GM23248 (cell line): ENCODE measurements around the gene ZMYM2.

Experiments
- EZH2 ChIP-seq: fragments of 200-600 bp; sonication (generic); IDR thresholded peaks from 2 replicates; pipeline ENCODE4 v1.6.1; 2018; ENCODE audit warnings: antibody characterized with exemption, mild to moderate bottlenecking; ENCODE audit not compliant: insufficient read depth, poor library complexity, severe bottlenecking
- EZH2phosphoT487 ChIP-seq: fragments of 200-600 bp; sonication (generic); IDR thresholded peaks from 2 replicates; pipeline ENCODE4 v1.6.1; 2018; ENCODE audit warnings: antibody characterized with exemption, moderate library complexity, mild to moderate bottlenecking, low read depth; ENCODE audit not compliant: insufficient read depth

DNA sequence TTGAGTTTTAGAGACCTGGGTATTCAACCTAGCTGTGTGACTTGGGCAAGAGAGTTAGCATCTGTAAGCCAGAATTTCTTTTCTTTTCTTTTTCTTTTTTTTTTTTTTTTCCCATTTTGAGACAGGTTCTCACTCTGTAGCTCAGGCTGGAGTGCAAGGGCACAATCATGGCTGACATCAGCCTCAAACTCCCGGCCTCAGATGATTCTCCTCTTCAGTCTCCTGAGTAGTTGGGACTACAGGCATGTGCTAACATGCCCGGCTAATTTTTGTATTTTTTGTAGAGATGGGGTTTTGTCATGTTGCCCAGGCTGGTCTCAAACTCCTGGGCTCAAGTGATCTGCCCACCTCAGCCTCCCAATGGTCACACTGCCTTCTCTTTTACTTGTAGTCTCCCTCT lies 33.0 kb downstream of the ZMYM2 start:
- no peak for TF ChIP-seq EZH2
- TF ChIP-seq EZH2phosphoT487: no peak
